HEK293T (cell line): ENCODE data around the gene DNAJC3.
A peak's percentile ranks its signal among the peaks of the same experiment; 100 is the strongest.
"Not testable (repeated sequence)": the region's sequence is repeated elsewhere in the genome, so short reads cannot be mapped to it uniquely, and the experiment has no call there.

Experiments
- CTCF ChIA-PET: fragments of 350-600 bp; formaldehyde crosslinking; extraction: SDS; loops from one replicate; lab custom pipeline; 2021; ENCODE audit warnings: antibody characterized with exemption, inconsistent platforms; lab: Yijun Ruan, JAX
- POLR2A ChIA-PET: fragments of 350-600 bp; formaldehyde crosslinking; extraction: SDS; loops from one replicate; lab custom pipeline; 2020; ENCODE audit warnings: antibody characterized with exemption, inconsistent platforms; lab: Yijun Ruan, JAX
- DNase-seq: peaks from one replicate; pipeline ENCODE4 v3.0.0; 2012; ENCODE audit warnings: mixed read lengths; ENCODE audit errors: extremely low spot score
- ARNT ChIP-seq: fragments of 450-650 bp; IDR thresholded peaks from 2 replicates; pipeline ENCODE4 v1.6.1; 2017; ENCODE audit warnings: mild to moderate bottlenecking
- BHLHE40 ChIP-seq: fragments of 450-650 bp; IDR thresholded peaks from 2 replicates; pipeline ENCODE4 v1.6.1; 2016; ENCODE audit warnings: mild to moderate bottlenecking, moderate library complexity, borderline replicate concordance
- CTBP1 ChIP-seq: fragments of 450-650 bp; IDR thresholded peaks from 2 replicates; pipeline ENCODE4 v1.6.1; 2016; ENCODE audit warnings: borderline replicate concordance
- ELF4 ChIP-seq: fragments of 450-650 bp; IDR thresholded peaks from 2 replicates; pipeline ENCODE4 v1.6.1; 2017; ENCODE audit warnings: antibody characterized with exemption
- FOXA1 ChIP-seq: fragments of 450-650 bp; IDR thresholded peaks from 2 replicates; pipeline ENCODE4 v1.6.1; 2016; ENCODE audit warnings: mild to moderate bottlenecking
- FOXK2 ChIP-seq: fragments of 450-650 bp; IDR thresholded peaks from 2 replicates; pipeline ENCODE4 v1.6.1; 2016; ENCODE audit warnings: mild to moderate bottlenecking
- FOXM1 ChIP-seq: fragments of 450-650 bp; IDR thresholded peaks from 2 replicates; pipeline ENCODE4 v1.6.1; 2017; ENCODE audit warnings: mild to moderate bottlenecking, borderline replicate concordance
- HDGF ChIP-seq: fragments of 450-650 bp; IDR thresholded peaks from 2 replicates; pipeline ENCODE4 v1.6.1; 2017; ENCODE audit warnings: antibody characterized with exemption, borderline replicate concordance
- L3MBTL2 ChIP-seq: fragments of 450-650 bp; conservative IDR thresholded peaks from 2 replicates; pipeline ENCODE4 v1.6.1; 2016; ENCODE audit warnings: mild to moderate bottlenecking
- LEF1 ChIP-seq: fragments of 450-650 bp; IDR thresholded peaks from 2 replicates; pipeline ENCODE4 v1.6.1; 2017; ENCODE audit warnings: mild to moderate bottlenecking, borderline replicate concordance
- NFRKB ChIP-seq: fragments of 450-650 bp; IDR thresholded peaks from 2 replicates; pipeline ENCODE4 v1.6.1; 2016; ENCODE audit warnings: mild to moderate bottlenecking, moderate library complexity
- SP1 ChIP-seq: fragments of 450-650 bp; IDR thresholded peaks from 2 replicates; pipeline ENCODE4 v1.6.1; 2017
- SUZ12 ChIP-seq: fragments of 450-650 bp; IDR thresholded peaks from 2 replicates; pipeline ENCODE4 v1.6.1; 2016; ENCODE audit warnings: mild to moderate bottlenecking
- TARDBP ChIP-seq: fragments of 450-650 bp; IDR thresholded peaks from 2 replicates; pipeline ENCODE4 v1.6.1; 2016
- ZNF384 ChIP-seq: fragments of 450-650 bp; IDR thresholded peaks from 2 replicates; pipeline ENCODE4 v1.6.1; 2016
- TF ChIP-seq, protein P1 (sequence below): fragments of 450-650 bp; IDR thresholded peaks from 2 replicates; pipeline ENCODE4 v1.6.1; 2016

The DNAJC3 gene

GRCh38 chr13:95723438-95723837 is 46.5 kb downstream of the DNAJC3 start:
- ChIA-PET CTCF (no interaction called here), POLR2A (interaction anchor here (0.6 kb wide), 1 partner anchor 45 kb away, joined by 3 read pairs; no protein-coding TSS in a partner anchor)
- TF ChIP-seq TARDBP (no peak), SP1 (no peak), CTBP1 (no peak), HDGF (no peak), ARNT (no peak), SUZ12 (no peak)
- TF ChIP-seq, protein P1, sequence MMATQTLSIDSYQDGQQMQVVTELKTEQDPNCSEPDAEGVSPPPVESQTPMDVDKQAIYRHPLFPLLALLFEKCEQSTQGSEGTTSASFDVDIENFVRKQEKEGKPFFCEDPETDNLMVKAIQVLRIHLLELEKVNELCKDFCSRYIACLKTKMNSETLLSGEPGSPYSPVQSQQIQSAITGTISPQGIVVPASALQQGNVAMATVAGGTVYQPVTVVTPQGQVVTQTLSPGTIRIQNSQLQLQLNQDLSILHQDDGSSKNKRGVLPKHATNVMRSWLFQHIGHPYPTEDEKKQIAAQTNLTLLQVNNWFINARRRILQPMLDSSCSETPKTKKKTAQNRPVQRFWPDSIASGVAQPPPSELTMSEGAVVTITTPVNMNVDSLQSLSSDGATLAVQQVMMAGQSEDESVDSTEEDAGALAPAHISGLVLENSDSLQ = peak; percentile 29; the same call in 1 of the 2 replicates
- no peak for DNase-seq

DNA sequence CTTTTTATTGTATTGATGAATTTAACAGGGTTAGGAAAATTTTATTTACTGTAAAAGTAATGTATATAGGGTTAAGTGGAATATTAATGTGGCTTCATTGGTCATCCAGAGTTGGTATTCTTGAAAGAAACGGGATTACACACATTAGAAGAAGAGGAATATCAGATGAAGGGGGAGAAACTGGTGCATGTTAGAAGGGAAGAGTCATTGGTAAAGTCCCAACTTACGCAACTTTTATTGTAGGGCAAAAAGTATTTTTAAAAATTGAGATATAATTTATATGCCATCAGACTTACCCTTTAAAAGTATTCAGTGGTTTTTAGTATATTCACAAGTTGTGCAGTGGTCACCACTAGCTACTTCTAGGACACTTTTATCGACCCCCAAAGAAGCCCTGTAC is 47.3 kb downstream of the DNAJC3 start:
- no peak for TF ChIP-seq CTBP1
- no peak for TF ChIP-seq SUZ12
- TF ChIP-seq ARNT = no peak
- CTCF ChIA-PET = no interaction called here
- DNase-seq = no peak
- POLR2A ChIA-PET = no interaction called here

GRCh38 chr13:95726876-95727275 is 49.9 kb downstream of the DNAJC3 start:
- ChIA-PET CTCF (no interaction called here), POLR2A (no interaction called here)
- no peak for TF ChIP-seq FOXK2
- DNase-seq = no peak

DNA sequence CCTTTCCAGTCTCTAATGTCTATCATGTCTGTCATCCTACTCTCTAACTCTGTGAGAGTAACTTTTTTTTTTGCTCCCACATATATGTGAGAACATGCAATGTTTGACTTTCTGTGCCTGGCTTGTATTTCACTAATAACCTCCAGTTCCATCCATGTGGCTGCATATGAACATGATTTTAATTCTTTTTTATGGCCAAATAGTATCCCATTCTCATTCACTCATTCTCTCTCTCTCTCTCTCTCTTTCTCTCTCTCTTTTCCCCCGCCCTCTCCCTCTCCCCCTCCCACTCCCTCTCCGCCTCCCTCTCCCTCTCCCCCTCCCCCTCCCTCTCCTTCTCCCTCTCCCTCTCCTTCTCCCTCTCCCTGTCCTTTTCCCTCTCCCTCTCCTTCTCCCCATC is 52.0 kb downstream of the DNAJC3 start:
- no peak for TF ChIP-seq CTBP1
- no peak for TF ChIP-seq FOXA1
- TF ChIP-seq SP1 = no peak
- TF ChIP-seq ARNT = no peak
- no peak for TF ChIP-seq FOXK2
- TF ChIP-seq ELF4 = no peak
- no peak for TF ChIP-seq ZNF384
- no peak for TF ChIP-seq FOXM1
- no peak for TF ChIP-seq SUZ12
- TF ChIP-seq, protein P1 = no peak
- TF ChIP-seq NFRKB = no peak
- no peak for TF ChIP-seq BHLHE40
- ChIA-PET POLR2A (no interaction called here), CTCF (no interaction called here)
- no peak for DNase-seq

DNA sequence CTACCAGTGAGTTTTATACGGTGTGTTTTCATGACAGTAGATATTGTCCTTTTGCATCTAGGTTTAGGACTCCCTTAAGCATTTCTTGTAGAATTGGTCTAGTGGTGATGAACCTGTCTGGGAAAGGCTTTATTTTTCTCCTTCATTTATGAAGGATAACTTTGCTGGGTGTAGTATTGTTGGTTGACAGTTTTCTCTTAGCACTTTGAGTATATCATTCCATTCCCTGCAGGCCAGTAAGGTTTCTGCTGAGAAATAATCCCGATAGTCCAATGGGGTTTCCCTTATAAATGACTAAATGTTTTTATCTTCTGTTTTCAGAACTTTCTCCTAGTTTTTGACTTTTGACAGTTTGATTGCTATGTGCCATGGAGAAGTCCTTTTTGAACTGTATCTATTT is 57.2 kb downstream of the DNAJC3 start:
- no peak for DNase-seq
- ChIA-PET POLR2A (no interaction called here), CTCF (no interaction called here)
- TF ChIP-seq NFRKB = no peak
- no peak for TF ChIP-seq ARNT
- TF ChIP-seq FOXA1 = no peak
- no peak for TF ChIP-seq SUZ12
- no peak for TF ChIP-seq L3MBTL2
- no peak for TF ChIP-seq FOXK2
- TF ChIP-seq, protein P1 = no peak
- no peak for TF ChIP-seq FOXM1
- TF ChIP-seq TARDBP = no peak
- no peak for TF ChIP-seq LEF1
- TF ChIP-seq BHLHE40 = no peak
- no peak for TF ChIP-seq SP1
- TF ChIP-seq ELF4 = no peak
- no peak for TF ChIP-seq HDGF
- TF ChIP-seq CTBP1 = no peak
- TF ChIP-seq ZNF384 = no peak

DNA sequence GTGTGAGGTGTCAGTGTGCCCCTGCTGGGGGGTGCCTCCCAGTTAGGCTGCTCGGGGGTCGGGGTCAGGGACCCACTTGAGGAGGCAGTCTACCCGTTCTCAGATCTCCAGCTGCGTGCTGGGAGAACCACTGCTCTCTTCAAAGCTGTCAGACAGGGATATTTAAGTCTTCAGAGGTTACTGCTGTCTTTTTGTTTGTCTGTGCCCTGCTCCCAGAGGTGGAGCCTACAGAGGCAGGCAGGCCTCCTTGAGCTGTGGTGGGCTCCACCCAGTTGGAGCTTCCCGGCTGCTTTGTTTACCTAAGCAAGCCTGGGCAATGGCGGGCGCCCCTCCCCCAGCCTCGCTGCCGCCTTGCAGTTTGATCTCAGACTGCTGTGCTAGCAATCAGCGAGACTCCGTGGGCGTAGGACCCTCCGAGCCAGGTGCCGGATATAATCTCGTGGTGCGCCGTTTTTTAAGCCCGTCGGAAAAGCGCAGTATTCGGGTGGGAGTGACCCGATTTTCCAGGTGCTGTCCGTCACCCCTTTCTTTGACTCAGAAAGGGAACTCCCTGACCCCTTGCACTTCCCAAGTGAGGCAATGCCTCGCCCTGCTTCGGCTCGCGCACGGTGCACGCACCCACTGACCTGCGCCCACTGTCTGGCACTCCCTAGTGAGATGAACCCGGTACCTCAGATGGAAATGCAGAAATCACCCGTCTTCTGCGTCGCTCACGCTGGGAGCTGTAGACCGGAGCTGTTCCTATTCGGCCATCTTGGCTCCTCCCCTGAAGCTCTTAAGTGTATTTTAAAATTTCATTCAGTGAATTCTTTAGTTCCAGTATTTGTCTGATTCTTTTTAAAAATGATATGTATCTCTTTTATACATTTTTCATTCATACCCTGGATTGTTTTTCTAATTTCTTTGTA is 63.4 kb downstream of the DNAJC3 start:
- TF ChIP-seq L3MBTL2 = peak; percentile 25; the same call in 1 of the 2 replicates
- DNase-seq, POLR2A ChIA-PET: not testable (repeated sequence)
- CTCF ChIA-PET = interaction anchor here (0.5 kb wide), 1 partner anchor 16 kb away, joined by 3 read pairs; no protein-coding TSS in a partner anchor

DNA sequence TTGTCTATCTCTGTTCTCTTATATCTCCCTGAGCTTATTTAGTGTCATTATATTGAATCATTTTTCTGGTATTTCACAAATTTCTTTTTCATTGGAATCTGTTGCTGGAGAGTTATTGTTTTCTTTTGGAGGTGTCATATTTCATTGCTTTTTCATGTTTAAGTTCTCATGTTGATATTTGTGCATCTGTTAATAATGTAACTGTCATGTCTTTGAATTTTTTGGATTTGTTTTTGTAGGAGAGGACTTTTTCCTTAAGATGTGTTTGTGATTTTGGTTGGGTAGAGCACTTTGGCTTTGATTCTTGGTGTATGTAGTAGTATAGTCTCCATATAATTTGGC is 64.0 kb downstream of the DNAJC3 start:
- ChIA-PET POLR2A (no interaction called here), CTCF (no interaction called here)
- no peak for DNase-seq
- TF ChIP-seq ELF4 (no peak), SP1 (no peak), ARNT (no peak), HDGF (no peak), TARDBP (no peak), SUZ12 (no peak), FOXM1 (no peak)
